Liver (tissue), 3 donors: ENCODE results near the gene MFSD1.

ENCODE experiments used
- HNF4G ChIP-seq: IDR thresholded peaks from 2 replicates; pipeline ENCODE4 v1.6.1; 2016; ENCODE audit warnings: antibody characterized with exemption
- RAD21 ChIP-seq, 2 donors: IDR thresholded peaks; 2 replicates each; pipeline ENCODE4 v1.6.1; 2016; ENCODE audit warnings: antibody characterized with exemption in 2 of 2, mild to moderate bottlenecking in 2 of 2
- TAF1 ChIP-seq: conservative IDR thresholded peaks from 2 replicates; pipeline ENCODE4 v1.6.1; 2016; ENCODE audit warnings: antibody characterized with exemption, mild to moderate bottlenecking
- TF ChIP-seq, protein P1 (sequence below): fragments of 150-350 bp; IDR thresholded peaks from 2 replicates; pipeline ENCODE4 v1.5.1; 2017; ENCODE audit warnings: improper control_type of control experiment, low read depth, low read length; ENCODE audit not compliant: missing input control
- TF ChIP-seq, protein P2 (sequence below): IDR thresholded peaks from 2 replicates; pipeline ENCODE4 v1.6.1; 2016; ENCODE audit warnings: antibody characterized with exemption
- donor health status: healthy.
- donor health status: healthy.

DNA sequence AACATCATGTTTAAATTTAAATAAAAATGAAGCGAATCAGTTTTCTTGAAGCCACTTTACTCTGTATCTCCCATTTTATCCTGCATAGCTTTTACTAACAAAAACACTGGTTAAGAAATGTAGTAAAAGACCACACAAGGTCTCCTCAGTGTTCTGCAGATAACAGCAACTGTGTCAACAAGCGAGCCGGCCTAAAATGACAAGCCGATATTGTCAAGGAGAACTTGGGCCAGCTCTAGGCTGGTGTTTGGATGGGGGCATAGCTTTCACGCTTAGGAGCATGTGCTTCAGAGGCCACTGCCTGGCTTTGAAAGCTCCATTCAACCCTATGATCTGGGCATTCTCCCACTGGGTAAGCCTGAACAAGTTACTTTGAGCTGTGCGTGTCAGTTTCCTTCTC is 38.1 kb downstream of the MFSD1 start:
- no peak for TF ChIP-seq HNF4G
- TF ChIP-seq, protein P1, sequence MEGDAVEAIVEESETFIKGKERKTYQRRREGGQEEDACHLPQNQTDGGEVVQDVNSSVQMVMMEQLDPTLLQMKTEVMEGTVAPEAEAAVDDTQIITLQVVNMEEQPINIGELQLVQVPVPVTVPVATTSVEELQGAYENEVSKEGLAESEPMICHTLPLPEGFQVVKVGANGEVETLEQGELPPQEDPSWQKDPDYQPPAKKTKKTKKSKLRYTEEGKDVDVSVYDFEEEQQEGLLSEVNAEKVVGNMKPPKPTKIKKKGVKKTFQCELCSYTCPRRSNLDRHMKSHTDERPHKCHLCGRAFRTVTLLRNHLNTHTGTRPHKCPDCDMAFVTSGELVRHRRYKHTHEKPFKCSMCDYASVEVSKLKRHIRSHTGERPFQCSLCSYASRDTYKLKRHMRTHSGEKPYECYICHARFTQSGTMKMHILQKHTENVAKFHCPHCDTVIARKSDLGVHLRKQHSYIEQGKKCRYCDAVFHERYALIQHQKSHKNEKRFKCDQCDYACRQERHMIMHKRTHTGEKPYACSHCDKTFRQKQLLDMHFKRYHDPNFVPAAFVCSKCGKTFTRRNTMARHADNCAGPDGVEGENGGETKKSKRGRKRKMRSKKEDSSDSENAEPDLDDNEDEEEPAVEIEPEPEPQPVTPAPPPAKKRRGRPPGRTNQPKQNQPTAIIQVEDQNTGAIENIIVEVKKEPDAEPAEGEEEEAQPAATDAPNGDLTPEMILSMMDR = no peak
- TF ChIP-seq, protein P2, sequence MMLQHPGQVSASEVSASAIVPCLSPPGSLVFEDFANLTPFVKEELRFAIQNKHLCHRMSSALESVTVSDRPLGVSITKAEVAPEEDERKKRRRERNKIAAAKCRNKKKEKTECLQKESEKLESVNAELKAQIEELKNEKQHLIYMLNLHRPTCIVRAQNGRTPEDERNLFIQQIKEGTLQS = no peak
- TF ChIP-seq TAF1 = no peak
- TF ChIP-seq RAD21 (IDR thresholded peaks at IDR 0.05) = no peak
